HG02884 (cell line): ENCODE results near the gene INPP5A.
"Not testable (repeated sequence)": the region's sequence is repeated elsewhere in the genome, so short reads cannot be mapped to it uniquely, and the experiment has no call there.

Experiments used
- ATAC-seq: cut with Tn5 transposase; IDR thresholded peaks from one replicate; pipeline ENCODE4 v1.9.1; 2021; ENCODE audit warnings: mild to moderate bottlenecking, moderate library complexity; ENCODE audit not compliant: unreplicated experiment

The INPP5A gene

DNA sequence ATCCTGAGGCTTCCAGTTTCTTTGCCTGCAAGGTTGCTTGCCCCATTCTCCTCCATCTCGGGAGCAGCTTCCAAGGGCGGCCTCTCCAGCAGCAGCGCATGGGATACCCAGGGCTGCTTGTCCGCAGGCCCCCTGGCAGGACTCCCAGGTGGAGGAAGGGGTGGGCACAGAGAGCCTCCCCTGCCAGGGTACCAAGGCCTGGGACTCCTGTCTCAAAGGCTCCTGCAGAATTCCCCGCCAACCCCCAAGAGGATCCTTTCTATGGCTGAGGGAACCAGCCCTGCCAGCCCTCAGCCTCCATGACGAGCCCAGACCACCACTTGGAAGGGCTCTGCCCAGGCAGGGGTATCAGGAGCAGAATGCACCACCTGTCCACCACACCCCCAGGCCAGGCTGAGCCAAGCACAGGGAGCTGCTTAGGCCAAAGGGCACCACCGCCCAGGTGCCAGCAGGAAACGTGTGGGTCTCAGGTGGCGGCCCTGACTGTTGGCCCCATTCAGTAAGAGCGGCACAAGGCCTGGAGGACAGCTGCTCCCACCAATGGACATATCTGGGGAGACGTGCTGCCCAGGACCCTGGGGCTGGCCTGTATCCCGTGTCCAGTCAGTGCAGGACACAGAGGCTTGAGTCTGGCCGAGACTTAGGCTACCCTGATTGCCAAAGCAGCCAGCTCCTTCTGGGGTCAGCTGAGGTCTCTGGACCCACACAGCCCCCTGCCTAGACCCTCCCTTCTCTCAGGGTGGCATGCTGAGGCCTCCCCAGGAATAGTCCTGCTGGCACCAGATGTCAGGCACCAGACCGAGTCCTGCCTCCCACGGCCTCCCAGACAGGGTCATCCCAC, 33.8 kb upstream of the INPP5A start:
- no peak for ATAC-seq

GRCh38 chr10:132504501-132505272, 32.9 kb upstream of the INPP5A start:
- ATAC-seq: no peak

DNA sequence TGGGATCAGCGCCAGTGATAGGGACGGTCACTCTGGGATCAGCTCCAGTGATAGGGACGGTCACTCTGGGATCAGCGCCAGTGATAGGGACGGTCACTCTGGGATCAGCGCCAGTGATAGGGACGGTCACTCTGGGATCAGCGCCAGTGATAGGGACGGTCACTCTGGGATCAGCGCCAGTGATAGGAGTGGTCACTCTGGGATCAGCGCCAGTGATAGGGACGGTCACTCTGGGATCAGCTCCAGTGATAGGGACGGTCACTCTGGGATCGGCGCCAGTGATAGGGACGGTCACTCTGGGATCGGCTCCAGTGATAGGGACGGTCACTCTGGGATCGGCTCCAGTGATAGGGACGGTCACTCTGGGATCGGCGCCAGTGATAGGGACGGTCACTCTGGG, 32.0 kb upstream of the INPP5A start:
- not testable (repeated sequence) for ATAC-seq

DNA sequence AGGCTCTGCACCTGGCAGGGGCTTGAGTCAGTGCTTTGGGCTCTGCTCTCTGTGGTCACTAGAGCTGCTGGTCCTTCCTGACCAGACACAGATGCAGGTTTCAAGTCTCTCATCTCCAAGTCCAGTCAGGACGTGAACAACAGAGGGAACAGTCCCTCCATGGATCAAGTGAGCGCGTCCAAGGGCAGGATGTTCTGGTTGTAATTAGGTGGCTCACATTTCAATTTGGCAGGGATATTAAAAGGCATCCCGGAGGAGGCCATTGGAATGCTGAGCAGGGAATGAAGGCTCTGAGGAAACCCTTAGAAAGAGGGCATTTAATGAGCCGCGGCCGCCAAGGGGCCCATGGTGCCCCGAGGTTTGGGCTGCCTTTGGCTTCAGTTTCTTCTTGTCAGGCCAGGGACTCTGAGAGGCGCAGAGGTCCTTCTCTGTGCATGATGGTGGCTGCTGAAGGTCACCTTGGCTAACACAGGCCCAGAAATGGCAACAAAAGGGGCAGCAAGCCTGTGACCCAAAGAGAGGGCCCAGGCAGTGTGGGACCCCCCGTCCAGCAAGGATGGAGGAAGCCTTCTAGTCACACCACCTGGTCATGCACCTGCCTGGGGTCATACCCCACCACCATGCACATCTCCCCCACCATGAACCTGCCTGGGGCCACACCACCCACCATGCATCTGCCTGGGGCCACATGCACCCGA, 30.7 kb upstream of the INPP5A start:
- no peak for ATAC-seq

DNA sequence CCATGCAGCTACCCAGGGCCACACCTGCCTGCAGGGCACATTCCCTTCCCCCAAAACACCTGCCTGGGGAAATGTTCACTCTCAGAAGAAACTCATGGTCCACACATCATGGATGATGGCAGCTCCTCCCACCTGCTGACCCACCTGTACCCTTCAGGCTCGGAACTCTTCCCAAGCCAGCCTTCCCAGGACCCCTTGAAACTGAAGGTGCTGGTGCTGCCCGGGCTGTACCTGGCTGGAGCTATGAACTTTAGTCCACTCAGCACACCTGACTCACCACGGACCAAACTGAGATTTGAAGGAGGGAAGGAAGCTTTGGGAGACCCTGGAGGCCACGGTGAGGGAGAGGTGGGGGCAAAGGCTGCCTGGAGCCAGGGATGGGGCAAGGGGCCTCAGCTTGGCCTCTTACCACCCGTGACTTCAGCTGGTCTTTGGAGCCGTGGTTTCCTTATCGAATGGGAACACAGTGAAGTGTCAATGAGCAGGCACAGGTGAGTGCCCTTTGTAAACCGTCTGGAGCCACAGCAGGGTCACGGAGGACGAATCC, 30.1 kb upstream of the INPP5A start:
- no peak for ATAC-seq

GRCh38 chr10:132507956-132508490, 29.6 kb upstream of the INPP5A start:
- no peak for ATAC-seq

DNA sequence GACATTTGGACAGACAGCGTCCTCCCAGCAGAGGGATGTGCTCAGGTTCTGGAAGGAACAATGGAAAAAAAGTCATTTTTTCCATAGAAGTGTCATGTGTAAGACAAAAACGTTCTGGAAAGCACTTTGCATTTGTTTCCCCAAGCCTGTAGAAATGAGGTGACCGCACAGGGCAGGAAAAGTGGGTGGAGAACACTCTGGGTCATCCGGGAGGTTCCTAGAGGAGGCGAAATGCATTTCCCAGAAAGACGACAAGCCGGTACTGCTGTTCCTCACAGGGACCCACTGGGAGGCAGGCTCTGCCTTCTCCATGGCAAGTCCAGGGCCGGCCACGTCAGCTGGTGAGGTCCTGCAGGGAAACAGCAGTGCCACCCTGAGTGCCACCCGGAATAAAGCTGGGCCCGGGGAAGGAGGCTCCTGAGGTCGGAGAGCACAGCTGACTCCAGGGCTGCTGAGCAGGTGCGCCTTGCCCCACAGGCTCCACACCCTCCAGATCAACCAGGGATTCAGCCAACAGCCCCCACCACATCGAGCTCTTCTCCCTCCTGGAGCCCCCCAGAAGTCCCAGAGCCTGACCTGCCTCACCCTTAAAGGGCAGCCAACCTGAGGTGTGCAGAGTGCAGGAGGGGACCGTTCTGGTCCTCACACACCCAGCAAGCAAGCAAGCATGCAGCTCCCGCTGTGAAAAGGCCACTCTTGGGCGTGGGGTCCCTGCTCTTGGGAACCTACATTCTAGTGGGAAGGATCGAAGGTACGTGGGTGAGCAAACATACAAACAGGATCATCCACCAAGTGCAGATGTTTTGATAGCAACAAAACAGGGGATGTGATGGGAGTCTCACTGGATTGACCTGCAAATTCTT, 28.8 kb upstream of the INPP5A start:
- no peak for ATAC-seq

GRCh38 chr10:132509506-132510173, 27.9 kb upstream of the INPP5A start:
- ATAC-seq: no peak

GRCh38 chr10:132510174-132510611, 27.4 kb upstream of the INPP5A start:
- ATAC-seq: no peak

- no peak for ATAC-seq
Measured at GRCh38 chr10:132511121-132512051, 26.2 kb upstream of the INPP5A start.

- ATAC-seq: no peak
Measured at GRCh38 chr10:132512052-132512442, 25.5 kb upstream of the INPP5A start.

DNA sequence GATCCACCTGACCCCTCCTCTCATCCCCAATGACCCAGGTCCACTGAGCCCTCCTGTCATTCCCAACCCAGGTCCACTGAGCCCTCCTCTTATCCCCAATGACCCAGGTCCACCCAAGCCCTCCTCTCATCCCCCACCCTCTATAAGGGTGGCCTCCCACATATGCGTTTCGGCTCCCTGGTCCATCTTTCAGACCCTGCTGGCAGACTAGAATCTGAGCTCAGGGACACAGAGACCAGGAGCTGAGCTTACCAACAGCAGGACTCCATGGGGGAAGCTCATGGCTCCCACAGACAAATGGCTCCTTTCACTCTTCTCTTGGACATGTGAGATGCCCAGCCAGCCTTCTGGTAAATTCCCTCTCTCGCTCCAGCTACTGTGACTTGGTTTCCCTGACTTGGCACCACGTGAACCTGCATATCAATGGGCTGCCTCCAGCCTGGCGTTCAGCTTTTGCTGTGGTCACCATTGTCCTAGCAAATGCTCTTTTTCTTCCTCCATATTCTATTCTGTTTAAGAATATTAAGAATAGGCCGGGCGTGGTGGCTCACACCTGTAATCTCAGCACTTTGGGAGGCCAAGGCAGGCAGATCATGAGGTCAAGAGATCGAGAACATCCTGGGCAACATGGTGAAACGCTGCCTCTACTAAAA, 24.8 kb upstream of the INPP5A start:
- ATAC-seq: no peak

GRCh38 chr10:132514821-132515520, 22.6 kb upstream of the INPP5A start:
- no peak for ATAC-seq

DNA sequence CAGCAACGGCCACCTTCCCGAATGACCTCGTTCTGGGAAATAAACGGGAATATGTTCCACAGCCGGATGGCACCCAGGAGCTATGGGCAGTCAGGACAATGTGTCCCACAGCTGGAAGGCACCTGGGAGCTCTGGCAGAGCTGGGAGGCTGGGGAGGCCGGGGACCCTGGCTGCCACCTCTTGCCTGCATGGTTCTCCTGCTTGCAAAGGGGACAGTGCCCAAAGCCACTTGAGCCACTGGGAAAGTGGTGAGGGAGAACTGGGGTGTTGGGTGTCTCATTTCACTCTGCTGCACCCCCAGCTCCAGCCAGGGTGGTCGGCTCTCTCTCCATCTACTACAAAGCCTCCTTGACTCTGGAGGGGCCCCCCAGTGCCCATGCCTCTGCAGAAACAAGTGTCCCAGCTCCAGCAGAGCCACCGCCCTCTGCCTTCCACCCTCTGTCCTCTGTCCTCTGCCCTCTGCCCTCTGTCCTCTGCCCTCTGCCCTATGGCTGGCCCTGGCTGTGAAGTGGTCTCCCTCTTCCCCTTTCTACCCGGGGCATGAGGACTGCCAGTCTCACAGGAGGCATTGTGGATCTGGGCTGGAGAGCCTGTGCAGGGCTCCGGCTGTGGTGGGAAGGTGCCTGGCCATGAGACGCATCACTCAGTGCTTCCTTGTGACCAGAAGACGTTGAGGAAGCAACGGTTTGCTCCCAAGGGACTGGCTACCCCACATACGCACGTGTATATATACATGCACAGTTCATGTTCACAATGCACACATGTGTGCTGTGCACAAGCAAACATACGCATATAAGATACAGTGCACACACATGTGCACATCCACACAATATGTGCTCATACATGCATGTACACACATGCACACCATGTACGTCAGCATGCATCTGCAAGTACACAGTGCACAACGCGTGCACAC, 21.5 kb upstream of the INPP5A start:
- ATAC-seq: no peak

DNA sequence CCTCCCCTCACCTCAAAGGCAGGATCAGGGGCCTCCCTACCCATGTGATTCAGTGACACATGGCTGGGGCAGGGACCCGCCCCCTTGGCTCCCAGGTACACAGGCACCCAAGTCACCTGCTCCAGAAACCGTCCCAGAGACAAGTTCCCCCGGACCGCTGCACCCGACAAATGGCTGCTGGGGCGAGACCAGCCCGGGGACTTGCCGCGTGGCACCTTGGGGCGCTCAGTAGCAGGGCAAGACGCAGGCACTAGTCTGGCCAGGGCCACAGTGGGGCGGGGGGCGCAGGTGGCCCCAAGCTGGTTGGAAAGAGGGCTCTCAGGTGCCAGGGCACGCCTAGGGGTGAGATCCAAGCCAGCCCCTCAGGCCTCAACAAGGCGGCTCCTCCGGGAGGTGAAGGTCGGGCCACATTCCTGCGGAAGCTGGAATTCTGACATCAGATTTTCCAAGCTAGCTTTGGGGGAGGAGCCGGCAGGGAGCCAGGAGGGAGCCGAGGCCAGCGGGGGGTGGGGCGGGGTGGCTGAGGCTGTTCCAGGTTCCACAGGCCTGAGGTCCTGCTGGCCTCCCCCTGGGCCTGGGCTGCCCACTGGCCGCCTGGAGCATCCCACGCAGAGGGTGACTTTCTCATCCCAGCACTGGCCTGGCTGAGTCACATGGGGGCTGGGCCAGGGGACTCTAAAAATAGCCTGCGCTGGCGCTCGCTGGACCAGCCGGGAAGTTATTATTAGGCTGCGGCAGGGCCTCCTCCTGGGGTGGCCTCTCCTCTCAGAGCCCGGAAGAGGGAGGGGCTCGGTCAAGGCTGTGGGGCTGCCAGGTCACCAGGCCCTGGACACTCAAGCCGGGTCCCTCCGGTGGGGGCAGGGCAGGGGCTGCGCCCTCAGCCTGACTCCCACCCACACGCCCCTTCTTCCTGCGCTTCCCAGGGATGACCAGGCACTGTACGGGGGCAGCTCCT, 20.5 kb upstream of the INPP5A start:
- no peak for ATAC-seq
